GM21529 (cell line): ENCODE results near the gene EYA3.

Experiments
- ATAC-seq: cut with Tn5 transposase; IDR thresholded peaks from one replicate; pipeline ENCODE4 v1.9.1; 2021; ENCODE audit not compliant: unreplicated experiment

Gene EYA3

GRCh38 chr1:27940870-27941560, 147.4 kb downstream of the EYA3 start:
- ATAC-seq, result no peak

DNA sequence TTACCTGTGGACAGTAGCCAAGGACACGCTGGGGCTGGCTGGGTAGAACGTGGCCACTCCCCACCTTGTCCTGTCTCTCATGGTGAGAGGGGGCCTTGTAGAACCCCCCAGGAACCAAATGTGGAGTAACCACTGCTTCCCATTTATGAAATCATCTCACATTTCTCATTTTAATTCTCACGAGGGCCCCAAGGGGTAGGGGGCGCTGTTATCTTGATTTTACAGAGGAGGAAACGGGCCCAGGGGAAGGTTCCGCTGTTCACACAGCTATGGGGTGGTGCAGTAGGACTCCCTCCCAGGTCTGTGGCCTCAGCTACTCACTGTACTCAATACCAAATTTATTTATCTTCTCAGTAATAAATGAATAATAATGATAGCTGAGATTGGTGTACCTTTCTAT, 148.1 kb downstream of the EYA3 start:
- no peak for ATAC-seq

- ATAC-seq, result no peak
Measured at GRCh38 chr1:27938488-27938887, 149.9 kb downstream of the EYA3 start.

DNA sequence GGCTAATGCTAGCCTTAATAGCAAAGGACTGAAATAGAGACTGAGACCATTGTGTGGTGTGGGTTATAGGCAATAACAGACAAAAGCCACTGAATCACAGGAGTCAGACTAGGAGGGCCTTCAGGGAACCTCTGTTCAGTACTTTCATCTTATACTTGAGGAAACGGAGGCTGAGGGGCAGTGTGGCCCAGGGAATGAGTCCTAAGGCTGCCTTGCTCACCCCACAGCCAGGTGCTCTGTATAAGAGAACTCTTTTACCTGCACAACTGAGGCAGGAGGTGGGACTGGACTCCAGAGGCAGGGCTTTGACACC, 150.9 kb downstream of the EYA3 start:
- no peak for ATAC-seq

- ATAC-seq, result no peak
Measured at GRCh38 chr1:27936370-27936769, 152.0 kb downstream of the EYA3 start.

GRCh38 chr1:27935721-27936120, 152.7 kb downstream of the EYA3 start:
- ATAC-seq, result no peak

- no peak for ATAC-seq
Measured at GRCh38 chr1:27934818-27935549, 153.4 kb downstream of the EYA3 start, which contains the start of gene SMPDL3B. Gene SMPDL3B (plus strand): TSS chr1:27935000. CDS start chr1:27935184, 184 bp downstream.

- no peak for ATAC-seq
Measured at GRCh38 chr1:27931759-27932158, 156.7 kb downstream of the EYA3 start.

DNA sequence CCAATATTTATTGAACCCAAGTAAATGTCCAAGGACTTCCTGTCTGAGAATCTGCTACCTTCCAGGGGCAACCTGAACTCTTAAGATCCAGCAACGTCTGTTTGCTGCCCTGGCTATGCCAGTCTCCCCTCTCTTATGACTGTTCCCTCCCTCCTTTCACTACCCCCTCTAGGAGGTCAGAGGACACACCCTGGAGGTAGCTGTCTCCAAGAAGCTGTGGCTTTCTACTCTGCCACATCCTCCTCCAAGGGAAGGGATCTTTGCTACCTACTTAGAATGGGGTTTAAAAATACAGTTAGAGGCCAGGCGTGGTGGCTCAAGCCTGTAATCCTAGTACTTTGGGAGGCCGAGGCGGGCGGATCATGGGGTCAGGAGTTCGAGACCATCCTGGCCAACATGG, 157.2 kb downstream of the EYA3 start:
- ATAC-seq, result no peak

- no peak for ATAC-seq
Measured at GRCh38 chr1:27928216-27928954, 160.0 kb downstream of the EYA3 start.

DNA sequence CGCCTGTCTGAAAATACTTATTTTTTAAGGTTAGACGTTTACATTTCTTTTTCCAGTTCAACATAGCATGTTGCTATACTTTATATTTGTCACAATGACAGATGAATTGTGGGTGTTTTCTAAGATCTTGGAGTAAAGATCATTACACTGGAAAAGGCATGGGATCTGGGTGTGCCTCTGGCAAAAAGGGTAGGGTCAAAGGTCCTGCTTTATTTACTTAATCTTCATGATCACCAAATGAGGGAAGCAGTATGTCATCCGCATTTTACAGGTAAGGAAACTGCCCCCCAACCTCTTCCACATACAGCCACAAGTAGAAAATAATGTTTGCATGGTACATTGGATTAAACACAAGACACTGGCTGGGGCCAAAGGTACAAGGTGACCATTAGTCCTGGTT, 166.1 kb downstream of the EYA3 start:
- no peak for ATAC-seq
